ENCODE results near the gene KRTAP10-10. TPM values are rescaled to one million over a fixed set of nuclear protein-coding genes. Genes with fewer than 3 reads are reported as not detected.
"Not testable (repeated sequence)": the region's sequence is repeated elsewhere in the genome, so short reads cannot be mapped to it uniquely, and the experiment has no call there.

The KRTAP10-10 gene
- not detected in 2 replicates for total RNA-seq (2014; rRNA removed; shearing (Covaris generic))

- DNase-seq: no peak
- no peak within 1 kb of the TSS for H3K4me3 ChIP-seq (ENCODE audit: insufficient read depth, low read depth, low read length)
- no peaks in the 10 kb centered on the region for H3K27me3 ChIP-seq (ENCODE audit: control insufficient read depth, insufficient read depth, low read length)
- H3K36me3 ChIP-seq (replicated peaks; ENCODE audit: control insufficient read depth, insufficient read depth, low read length): no peaks in the 10 kb centered on the region
Measured at GRCh38 chr21:44637018-44637850, at the start of gene KRTAP10-10. Gene KRTAP10-10 (plus strand): TSS chr21:44637356. CDS start chr21:44637418, 62 bp downstream.

- no peaks in the 10 kb centered on the region for H3K27me3 ChIP-seq (ENCODE audit: control insufficient read depth, insufficient read depth, low read length)
- DNase-seq: no peak
- no peak overlapping the region for H3K4me3 ChIP-seq (ENCODE audit: insufficient read depth, low read depth, low read length)
Measured at GRCh38 chr21:44589094-44589493, 48.1 kb upstream of the KRTAP10-10 start.

GRCh38 chr21:44589586-44590305 lies 47.4 kb upstream of the KRTAP10-10 start:
- Histone ChIP-seq H3K36me3 (replicated peaks; ENCODE audit: control insufficient read depth, insufficient read depth, low read length) (no peaks in the 10 kb centered on the region), H3K27me3 (ENCODE audit: control insufficient read depth, insufficient read depth, low read length) (no peaks in the 10 kb centered on the region), H3K4me3 (ENCODE audit: insufficient read depth, low read depth, low read length) (no peak overlapping the region)
- no peak for DNase-seq

More at GRCh38 chr21:44589094-44589493, 48.1 kb upstream of the KRTAP10-10 start:
- no peaks in the 10 kb centered on the region for H3K36me3 ChIP-seq (replicated peaks; ENCODE audit: control insufficient read depth, insufficient read depth, low read length)

GRCh38 chr21:44590311-44590721 lies 46.8 kb upstream of the KRTAP10-10 start:
- H3K36me3 ChIP-seq (replicated peaks; ENCODE audit: control insufficient read depth, insufficient read depth, low read length): no peaks in the 10 kb centered on the region
- DNase-seq: no peak
- no peaks in the 10 kb centered on the region for H3K27me3 ChIP-seq (ENCODE audit: control insufficient read depth, insufficient read depth, low read length)
- H3K4me3 ChIP-seq (ENCODE audit: insufficient read depth, low read depth, low read length): no peak overlapping the region

- not testable (repeated sequence) for H3K27me3 ChIP-seq (ENCODE audit: control insufficient read depth, insufficient read depth, low read length); H3K36me3 ChIP-seq (replicated peaks; ENCODE audit: control insufficient read depth, insufficient read depth, low read length); DNase-seq; H3K4me3 ChIP-seq (ENCODE audit: insufficient read depth, low read depth, low read length)
Measured at GRCh38 chr21:44590897-44591800, 46.0 kb upstream of the KRTAP10-10 start.

- not testable (repeated sequence) for H3K36me3 ChIP-seq (replicated peaks; ENCODE audit: control insufficient read depth, insufficient read depth, low read length); H3K27me3 ChIP-seq (ENCODE audit: control insufficient read depth, insufficient read depth, low read length); H3K4me3 ChIP-seq (ENCODE audit: insufficient read depth, low read depth, low read length); DNase-seq
Measured at GRCh38 chr21:44591801-44592130, 45.4 kb upstream of the KRTAP10-10 start.

GRCh38 chr21:44592446-44593311 lies 44.5 kb upstream of the KRTAP10-10 start, which contains the start of gene KRTAP10-6:
Gene KRTAP10-6 (minus strand): TSS chr21:44592505. CDS start chr21:44592484, 21 bp downstream.
- DNase-seq: peak; percentile 57
- Histone ChIP-seq H3K27me3 (ENCODE audit: control insufficient read depth, insufficient read depth, low read length) (no peaks in the 10 kb centered on the region), H3K36me3 (replicated peaks; ENCODE audit: control insufficient read depth, insufficient read depth, low read length) (no peaks in the 10 kb centered on the region), H3K4me3 (ENCODE audit: insufficient read depth, low read depth, low read length) (no peak within 1 kb of the TSS)

- no peak for DNase-seq
- no peaks in the 10 kb centered on the region for H3K36me3 ChIP-seq (replicated peaks; ENCODE audit: control insufficient read depth, insufficient read depth, low read length)
Measured at GRCh38 chr21:44593598-44594405, 43.4 kb upstream of the KRTAP10-10 start.

GRCh38 chr21:44594406-44594916 lies 42.7 kb upstream of the KRTAP10-10 start:
- no peak for DNase-seq
- Histone ChIP-seq H3K36me3 (replicated peaks; ENCODE audit: control insufficient read depth, insufficient read depth, low read length) (no peaks in the 10 kb centered on the region), H3K27me3 (ENCODE audit: control insufficient read depth, insufficient read depth, low read length) (no peaks in the 10 kb centered on the region), H3K4me3 (ENCODE audit: insufficient read depth, low read depth, low read length) (no peak overlapping the region)

More at GRCh38 chr21:44593598-44594405, 43.4 kb upstream of the KRTAP10-10 start:
- H3K27me3 ChIP-seq (ENCODE audit: control insufficient read depth, insufficient read depth, low read length): no peaks in the 10 kb centered on the region
- H3K4me3 ChIP-seq (ENCODE audit: insufficient read depth, low read depth, low read length): no peak overlapping the region

GRCh38 chr21:44595524-44595923 lies 41.6 kb upstream of the KRTAP10-10 start:
- Histone ChIP-seq H3K36me3 (replicated peaks; ENCODE audit: control insufficient read depth, insufficient read depth, low read length) (no peaks in the 10 kb centered on the region), H3K27me3 (ENCODE audit: control insufficient read depth, insufficient read depth, low read length) (no peaks in the 10 kb centered on the region), H3K4me3 (ENCODE audit: insufficient read depth, low read depth, low read length) (no peak overlapping the region)
- no peak for DNase-seq

GRCh38 chr21:44596068-44596725 lies 41.0 kb upstream of the KRTAP10-10 start:
- Histone ChIP-seq H3K27me3 (ENCODE audit: control insufficient read depth, insufficient read depth, low read length) (no peaks in the 10 kb centered on the region), H3K4me3 (ENCODE audit: insufficient read depth, low read depth, low read length) (no peak overlapping the region), H3K36me3 (replicated peaks; ENCODE audit: control insufficient read depth, insufficient read depth, low read length) (no peaks in the 10 kb centered on the region)
- DNase-seq: no peak

GRCh38 chr21:44598061-44598460 lies 39.1 kb upstream of the KRTAP10-10 start:
- DNase-seq: peak; percentile 43
- Histone ChIP-seq H3K27me3 (ENCODE audit: control insufficient read depth, insufficient read depth, low read length) (no peaks in the 10 kb centered on the region), H3K36me3 (replicated peaks; ENCODE audit: control insufficient read depth, insufficient read depth, low read length) (no peaks in the 10 kb centered on the region), H3K4me3 (ENCODE audit: insufficient read depth, low read depth, low read length) (no peak overlapping the region)
